ENCODE results near the gene STOM.

The STOM gene

DNA sequence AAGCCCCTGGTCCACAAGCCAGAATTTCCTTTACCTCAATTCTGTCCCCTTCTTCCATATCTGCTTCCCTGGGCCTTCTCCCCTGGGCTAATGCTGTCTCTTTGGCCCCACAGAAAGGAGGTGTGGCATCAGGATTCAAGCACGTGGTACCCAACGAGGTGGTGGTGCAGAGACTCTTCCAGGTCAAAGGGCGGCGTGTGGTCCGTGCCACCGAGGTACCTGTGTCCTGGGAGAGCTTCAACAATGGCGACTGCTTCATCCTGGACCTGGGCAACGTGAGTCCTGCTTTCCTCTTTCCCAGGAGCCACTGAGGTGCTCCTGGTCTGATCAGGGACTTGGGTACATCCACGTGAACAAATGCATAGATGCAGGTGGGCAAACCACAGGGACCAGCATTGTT, 59.5 kb downstream of the STOM start:
- in situ Hi-C loops (cut with MboI; ENCODE audit: low pct_unique_long_range_greater_than_20kb, low sequenced_read_pairs, unreplicated experiment): loop anchor here (10.0 kb wide), 1 partner anchor 64 kb away; the partner anchor contains the start of gene STOM
- no peak for TF ChIP-seq CTCF (IDR thresholded peaks at IDR 0.05; ENCODE audit: extremely low read depth, insufficient read depth, missing control alignments)
- no peak for DNase-seq (ENCODE audit: low spot score)

DNA sequence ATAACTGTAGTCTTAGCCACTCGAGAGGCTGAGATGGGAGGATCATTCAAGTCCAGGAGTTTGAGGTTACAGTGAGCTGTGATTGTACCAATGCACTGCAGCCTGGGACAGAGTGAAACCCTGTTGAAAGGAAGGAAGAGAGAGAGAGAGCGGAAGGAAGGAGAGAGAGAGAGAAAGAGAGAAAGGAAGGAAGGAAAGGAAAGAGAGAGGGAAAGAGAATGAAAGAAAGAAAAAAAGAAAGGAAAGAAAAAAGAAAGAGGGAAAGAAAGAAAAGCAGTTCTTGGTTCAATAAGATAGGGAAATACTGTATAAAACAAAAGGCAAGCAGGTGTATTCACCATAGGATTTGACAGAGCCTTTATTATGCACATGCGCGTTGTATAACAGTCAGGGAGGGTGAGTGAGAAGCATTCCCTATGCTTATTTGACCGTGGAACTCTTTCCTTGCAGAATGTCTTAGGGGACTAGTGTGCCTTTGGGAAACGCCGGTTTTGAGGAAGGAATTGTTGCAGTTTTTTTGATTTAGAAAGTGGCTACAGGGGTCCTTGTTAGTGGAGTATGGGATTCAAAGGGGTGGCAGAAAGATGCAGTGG, 60.1 kb downstream of the STOM start:
- in situ Hi-C loops (cut with MboI; ENCODE audit: low pct_unique_long_range_greater_than_20kb, low sequenced_read_pairs, unreplicated experiment): loop anchor here (10.0 kb wide), 1 partner anchor 65 kb away; the partner anchor contains the start of gene STOM
- TF ChIP-seq CTCF (IDR thresholded peaks at IDR 0.05; ENCODE audit: extremely low read depth, insufficient read depth, missing control alignments): no peak
- no peak for DNase-seq (ENCODE audit: low spot score)

DNA sequence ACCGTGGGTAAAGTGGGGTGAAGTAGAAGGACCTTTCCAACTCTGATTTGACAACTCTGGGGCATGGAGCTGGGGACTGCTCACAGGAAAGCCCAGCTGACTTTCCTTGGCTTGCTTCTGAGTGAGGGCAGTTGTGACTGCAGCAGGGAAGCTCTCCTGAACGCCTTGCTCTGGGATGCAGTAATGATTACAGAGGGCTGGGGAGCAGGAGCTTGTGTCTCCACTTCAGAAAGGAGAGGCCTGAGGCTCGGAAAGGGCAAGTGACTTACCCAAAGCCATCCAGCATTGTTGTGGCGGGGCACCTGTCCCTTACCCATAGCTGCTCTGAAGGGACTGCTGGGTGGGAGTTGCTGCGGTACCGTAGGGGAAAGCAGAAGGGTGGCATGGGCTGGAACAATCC, 60.9 kb downstream of the STOM start:
- TF ChIP-seq CTCF (IDR thresholded peaks at IDR 0.05; ENCODE audit: extremely low read depth, insufficient read depth, missing control alignments): no peak
- in situ Hi-C loops (cut with MboI; ENCODE audit: low pct_unique_long_range_greater_than_20kb, low sequenced_read_pairs, unreplicated experiment): no loop called here
- DNase-seq (ENCODE audit: low spot score): no peak

GRCh38 chr9:121308765-121309164, 61.3 kb downstream of the STOM start:
- DNase-seq (ENCODE audit: low spot score): no peak
- TF ChIP-seq CTCF (IDR thresholded peaks at IDR 0.05; ENCODE audit: extremely low read depth, insufficient read depth, missing control alignments): no peak
- in situ Hi-C loops (cut with MboI; ENCODE audit: low pct_unique_long_range_greater_than_20kb, low sequenced_read_pairs, unreplicated experiment): no loop called here

DNA sequence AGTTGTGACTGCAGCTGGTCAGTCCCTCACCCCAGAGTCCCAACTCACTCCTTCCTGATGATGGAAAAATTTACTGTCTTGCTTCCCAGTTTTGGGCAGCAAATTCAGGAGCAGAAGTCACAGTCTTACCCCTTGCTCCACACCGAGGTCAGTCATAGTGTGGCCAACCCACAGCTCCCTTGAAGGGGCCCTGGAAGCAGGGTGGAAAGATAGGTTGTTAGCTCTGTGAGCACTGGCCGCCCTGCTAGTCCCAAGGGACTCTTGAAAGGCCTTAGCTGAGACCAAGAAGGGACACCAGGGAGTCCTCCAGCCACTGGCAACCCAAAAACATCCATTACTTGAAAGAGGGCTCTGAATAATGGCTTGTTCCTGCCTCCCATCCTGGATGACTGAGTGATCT, 62.1 kb downstream of the STOM start:
- DNase-seq (ENCODE audit: low spot score): no peak
- no peak for TF ChIP-seq CTCF (IDR thresholded peaks at IDR 0.05; ENCODE audit: extremely low read depth, insufficient read depth, missing control alignments)
- in situ Hi-C loops (cut with MboI; ENCODE audit: low pct_unique_long_range_greater_than_20kb, low sequenced_read_pairs, unreplicated experiment): no loop called here

GRCh38 chr9:121305269-121305994, 64.6 kb downstream of the STOM start:
- in situ Hi-C loops (cut with MboI; ENCODE audit: low pct_unique_long_range_greater_than_20kb, low sequenced_read_pairs, unreplicated experiment): no loop called here
- DNase-seq (ENCODE audit: low spot score): no peak
- no peak for TF ChIP-seq CTCF (IDR thresholded peaks at IDR 0.05; ENCODE audit: extremely low read depth, insufficient read depth, missing control alignments)
